SKM-1 treated with dmso at 0.1 percent for 144 hours (cell line): Measurements from ENCODE around the gene DIAPH2.

Experiments used
- DNase-seq: peaks from one replicate; lab custom pipeline; 2025; ENCODE audit not compliant: unreplicated experiment; lab: John Stamatoyannopoulos, UW

The DIAPH2 gene

GRCh38 chrX:96929036-96929435 lies 244.4 kb downstream of the DIAPH2 start:
- DNase-seq, result no peak

DNA sequence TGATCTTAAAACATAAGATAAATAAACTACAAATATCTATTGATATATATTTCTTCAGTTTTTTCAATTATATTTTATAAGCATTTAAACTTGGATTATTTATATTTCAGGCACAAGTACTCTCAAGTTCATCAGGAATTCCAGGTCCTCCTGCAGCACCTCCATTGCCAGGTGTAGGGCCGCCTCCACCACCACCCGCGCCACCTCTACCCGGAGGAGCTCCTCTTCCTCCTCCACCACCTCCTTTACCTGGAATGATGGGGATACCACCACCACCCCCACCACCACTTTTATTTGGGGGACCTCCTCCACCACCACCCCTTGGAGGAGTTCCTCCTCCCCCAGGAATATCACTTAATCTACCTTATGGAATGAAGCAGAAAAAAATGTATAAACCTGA lies 273.1 kb downstream of the DIAPH2 start:
- DNase-seq, result no peak

DNA sequence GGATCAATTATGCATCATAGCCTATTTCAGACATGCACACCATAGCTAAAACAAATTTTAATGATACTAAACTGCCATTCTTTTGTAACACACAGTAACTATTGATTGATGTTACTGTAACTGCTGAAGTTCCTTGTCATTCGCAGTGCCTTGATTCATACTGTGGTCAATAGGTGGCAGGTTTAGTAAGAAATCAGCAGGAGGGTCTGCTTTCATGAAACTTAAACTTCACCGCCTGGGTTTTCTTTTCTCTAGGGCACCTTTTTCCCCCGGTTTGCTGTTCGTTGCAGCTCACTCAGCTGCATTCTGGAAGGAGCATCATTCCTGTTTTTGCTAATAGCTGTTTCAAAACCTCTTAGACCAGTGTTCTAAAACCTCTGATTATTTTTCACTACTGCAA lies 287.2 kb downstream of the DIAPH2 start:
- DNase-seq, result no peak

- DNase-seq, result no peak
Measured at GRCh38 chrX:96978906-96979305, 294.3 kb downstream of the DIAPH2 start.

- DNase-seq, result no peak
Measured at GRCh38 chrX:96979766-96980165, 295.1 kb downstream of the DIAPH2 start.

DNA sequence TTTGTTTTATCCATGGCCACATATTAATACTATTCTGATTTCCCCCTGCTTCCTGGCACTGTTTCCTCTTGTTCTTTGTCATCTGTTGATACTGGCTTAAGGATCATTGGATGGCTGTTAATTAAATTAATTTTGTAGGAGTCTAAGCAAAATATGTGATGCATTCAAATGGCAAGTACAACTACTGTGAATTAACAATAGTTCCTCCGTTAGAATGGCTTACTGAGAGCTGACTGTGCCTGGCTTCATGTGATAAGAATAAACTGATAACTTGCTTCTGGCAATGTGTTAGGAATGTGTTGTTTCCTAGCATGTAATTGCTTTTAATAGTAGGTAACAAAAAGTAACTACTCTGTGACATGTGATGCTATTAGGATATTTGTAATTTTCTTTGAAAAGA lies 297.5 kb downstream of the DIAPH2 start:
- DNase-seq, result no peak

GRCh38 chrX:96984538-96984937 lies 299.9 kb downstream of the DIAPH2 start:
- no peak for DNase-seq

DNA sequence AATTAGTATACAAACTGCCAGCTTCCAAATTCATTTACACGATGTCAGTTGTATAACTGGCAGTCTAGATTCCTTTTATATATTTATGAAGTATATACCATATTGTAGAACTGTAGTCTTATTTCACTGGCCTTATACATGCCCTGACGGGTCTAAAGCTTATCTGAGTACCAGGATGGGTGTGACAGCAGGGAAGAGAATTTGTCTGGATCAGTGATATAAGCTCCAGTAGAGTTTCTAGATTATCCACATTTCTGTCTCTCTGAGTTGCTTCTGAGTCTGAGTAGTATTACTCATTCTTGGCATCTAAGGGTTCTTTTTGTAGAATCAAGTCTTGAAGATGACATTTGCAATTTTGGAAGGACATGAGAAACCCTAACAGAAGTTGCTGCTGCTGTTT lies 300.4 kb downstream of the DIAPH2 start:
- no peak for DNase-seq

DNA sequence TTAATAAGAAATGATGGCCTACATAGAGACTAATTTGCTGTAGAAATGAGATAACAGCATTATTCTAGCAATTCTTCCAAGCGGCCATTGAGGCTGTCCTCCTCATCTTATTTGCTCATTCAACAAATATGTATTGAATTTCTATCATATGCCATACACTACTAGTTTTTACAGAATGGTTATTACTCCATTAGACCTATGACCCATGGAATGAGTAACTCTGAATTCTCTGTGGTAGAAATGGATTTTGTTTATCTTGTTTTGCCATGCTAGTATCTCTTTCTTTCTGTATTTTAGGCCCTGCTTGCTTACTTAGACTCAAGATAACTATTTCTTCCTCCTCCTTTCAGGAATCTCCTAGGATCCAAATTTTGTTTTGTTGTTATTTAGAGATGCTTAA lies 302.6 kb downstream of the DIAPH2 start:
- no peak for DNase-seq

DNA sequence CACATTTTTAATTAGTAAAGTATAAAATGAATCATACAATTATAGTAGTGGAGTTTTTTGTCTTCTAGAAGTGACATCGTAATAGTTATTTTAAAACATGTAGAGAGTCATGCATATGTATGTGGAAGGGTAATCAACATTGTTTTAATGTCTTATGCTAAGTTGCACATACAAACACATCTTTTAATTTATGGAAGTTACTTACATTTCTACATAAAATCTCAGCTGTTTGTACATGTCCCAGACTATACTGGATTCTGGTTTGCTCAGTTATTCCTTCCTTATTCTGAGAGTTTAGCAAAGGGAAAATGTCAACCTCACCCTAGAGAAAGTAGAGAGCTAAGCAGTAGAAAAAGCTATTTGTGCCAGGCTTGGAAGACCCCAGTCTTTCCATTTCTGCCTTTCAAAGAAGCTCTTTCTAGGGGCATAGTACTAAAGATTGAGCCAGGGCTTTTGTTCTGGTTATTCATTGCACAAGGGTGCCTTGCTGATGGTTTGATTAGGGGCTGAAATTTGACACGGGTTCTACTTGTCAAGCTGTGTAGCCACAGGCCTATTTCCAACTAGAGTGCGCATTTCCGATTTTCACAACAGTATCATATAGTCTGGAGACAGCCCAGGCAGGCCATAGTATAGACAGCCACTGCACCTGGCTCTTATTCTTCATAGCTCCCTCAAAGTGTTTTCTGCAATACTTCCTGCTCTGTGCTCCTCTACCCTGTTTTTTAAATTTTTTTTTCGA lies 305.4 kb downstream of the DIAPH2 start:
- DNase-seq, result no peak

GRCh38 chrX:96994093-96994492 lies 309.5 kb downstream of the DIAPH2 start:
- DNase-seq, result no peak

DNA sequence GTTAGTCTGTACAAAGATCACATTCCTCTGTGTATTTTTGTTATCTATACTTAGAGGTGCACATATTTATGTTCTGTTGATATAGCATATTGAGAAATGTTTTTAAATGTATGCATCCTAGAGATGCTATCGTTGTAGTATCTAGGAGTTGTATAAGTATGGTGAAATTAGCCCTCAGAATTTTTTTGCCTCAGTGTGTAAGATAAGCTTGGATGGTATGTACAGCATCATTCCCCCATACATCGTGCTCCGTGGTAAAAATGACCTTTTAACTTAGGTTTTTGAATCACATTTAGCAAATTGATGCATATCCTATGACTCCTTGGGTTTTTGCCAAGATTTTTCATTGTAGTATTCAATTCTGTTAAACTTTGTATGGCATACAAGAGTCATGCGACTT lies 312.6 kb downstream of the DIAPH2 start:
- no peak for DNase-seq

GRCh38 chrX:97000682-97001368 lies 316.2 kb downstream of the DIAPH2 start:
- DNase-seq, result no peak

DNA sequence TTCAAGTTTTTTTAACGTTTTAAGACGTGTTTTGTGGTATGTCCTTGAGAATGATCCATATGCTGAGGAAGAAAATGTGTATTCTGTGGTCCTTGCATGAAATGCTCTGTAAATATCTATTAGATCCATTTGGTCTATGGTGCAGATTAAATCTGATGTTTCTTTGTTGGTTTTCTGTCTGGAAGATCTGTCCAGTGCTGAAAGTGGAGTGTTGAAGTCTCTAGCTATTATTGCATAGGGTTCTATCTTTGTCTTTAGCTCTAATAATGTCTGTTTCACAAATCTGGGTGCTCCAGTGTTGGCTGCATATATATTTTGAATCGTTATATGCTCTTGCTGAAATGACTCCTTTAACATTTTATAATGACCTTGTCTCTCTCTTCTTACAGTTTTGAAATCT lies 321.5 kb downstream of the DIAPH2 start:
- no peak for DNase-seq

DNA sequence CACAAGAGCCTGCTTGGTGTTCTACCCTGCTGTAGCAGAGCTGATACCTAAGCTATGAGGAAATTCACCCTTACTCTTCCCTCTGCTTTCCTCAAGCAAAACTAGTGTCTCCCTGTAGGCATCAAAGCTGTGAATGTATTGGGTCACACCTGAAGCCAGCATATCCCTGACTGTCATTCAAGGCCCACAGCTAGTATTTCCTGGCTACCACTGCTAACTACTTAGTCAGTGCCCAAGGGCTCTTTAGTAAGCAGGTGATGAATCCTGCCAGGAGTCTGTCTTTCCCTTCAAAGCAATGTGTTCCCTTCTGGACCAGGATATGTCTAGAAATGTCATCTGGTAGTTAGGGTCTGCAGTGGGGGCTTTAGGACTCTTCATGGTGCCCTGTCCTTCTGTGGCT lies 324.7 kb downstream of the DIAPH2 start:
- no peak for DNase-seq

DNA sequence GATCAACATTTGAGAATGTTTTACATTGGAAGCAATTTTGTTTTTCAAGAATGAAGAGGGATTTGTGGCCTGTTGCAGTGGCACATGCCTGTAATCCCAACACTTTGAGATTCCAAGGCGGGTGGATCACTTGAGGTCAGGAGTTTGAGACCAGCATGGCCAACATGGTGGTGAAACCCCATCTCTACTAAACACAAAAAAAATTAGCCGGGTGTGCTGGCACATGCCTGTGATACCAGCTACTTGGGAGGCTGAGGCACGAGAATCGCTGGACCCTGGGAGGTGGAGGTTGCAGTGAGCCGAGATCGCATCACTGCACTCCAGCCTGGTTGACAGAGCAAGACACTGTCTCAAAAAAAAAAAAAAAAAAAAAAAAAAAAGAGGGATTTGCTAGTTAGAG lies 326.9 kb downstream of the DIAPH2 start:
- no peak for DNase-seq

DNA sequence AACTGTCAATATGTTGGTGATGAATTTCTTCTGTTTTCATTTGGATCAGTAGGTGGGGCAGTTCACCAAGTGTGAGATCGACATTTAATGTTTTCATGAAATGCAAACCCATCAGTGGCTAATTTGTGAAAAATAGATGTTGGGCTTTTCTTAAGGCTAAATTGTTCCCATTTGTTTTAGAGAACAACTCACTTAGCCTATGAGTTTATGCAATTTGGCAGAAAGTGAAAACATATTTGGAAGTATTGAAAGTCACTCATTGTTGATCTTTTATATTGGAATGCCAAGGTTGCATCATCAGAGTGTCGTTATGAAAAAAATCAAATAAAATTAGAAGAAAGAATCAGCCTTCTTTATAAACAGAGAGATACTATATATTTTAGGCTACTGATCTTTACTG lies 331.5 kb downstream of the DIAPH2 start:
- DNase-seq, result no peak

- no peak for DNase-seq
Measured at GRCh38 chrX:97021680-97022079, 337.0 kb downstream of the DIAPH2 start.

GRCh38 chrX:97026406-97026805 lies 341.8 kb downstream of the DIAPH2 start:
- no peak for DNase-seq

DNA sequence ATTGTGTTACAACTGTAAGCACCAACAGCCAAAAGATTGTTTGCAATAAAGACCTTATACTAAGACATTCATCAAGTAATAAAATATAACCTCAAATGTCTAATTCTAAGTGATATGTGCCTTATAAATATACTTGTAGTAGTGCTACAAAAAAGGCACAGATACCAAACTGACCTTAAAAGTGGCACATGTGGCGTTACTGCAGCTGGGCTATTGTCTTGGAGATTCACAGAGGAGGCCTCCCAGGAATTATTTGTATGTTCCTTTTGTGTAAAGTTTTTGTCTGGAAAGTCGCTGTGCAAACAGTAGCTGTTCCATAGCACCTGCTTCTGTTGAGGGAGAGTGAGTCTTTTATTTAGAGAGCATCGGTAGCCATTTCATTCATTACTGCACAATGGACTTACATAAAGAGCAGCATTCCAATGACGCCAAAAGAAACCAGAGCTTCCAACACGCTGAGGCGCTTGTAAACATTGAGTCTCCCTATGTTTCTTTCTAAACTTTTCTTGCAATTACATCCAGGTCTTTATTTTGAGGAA lies 342.8 kb downstream of the DIAPH2 start:
- no peak for DNase-seq

DNA sequence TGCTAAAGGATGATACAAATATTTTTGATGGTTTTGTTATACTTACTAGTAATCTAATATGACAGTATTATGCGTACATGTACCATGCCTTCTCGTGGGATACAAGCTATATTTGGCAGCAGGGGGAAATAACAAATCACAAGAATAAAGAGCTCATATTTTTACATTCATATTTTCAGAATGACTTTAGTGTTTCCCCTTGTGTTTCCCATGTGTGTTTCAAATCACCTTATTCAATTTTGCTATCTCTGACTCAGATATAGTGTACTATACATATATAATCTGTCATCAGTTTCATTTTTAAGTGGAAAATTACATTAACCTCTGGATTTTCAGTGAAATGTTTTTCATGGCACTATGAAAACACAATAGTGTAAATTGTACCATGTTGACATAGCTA lies 345.8 kb downstream of the DIAPH2 start:
- no peak for DNase-seq

- DNase-seq, result no peak
Measured at GRCh38 chrX:97030947-97031346, 346.3 kb downstream of the DIAPH2 start.
